DLD1 (cell line): ENCODE measurements around the gene CETN1.

Experiments used
- in situ Hi-C: cut with HindIII; loops from 2 replicates; pipeline ENCODE4 v1.10.0; 2017; ENCODE audit warnings: low sequenced_read_pairs

CETN1 gene

DNA sequence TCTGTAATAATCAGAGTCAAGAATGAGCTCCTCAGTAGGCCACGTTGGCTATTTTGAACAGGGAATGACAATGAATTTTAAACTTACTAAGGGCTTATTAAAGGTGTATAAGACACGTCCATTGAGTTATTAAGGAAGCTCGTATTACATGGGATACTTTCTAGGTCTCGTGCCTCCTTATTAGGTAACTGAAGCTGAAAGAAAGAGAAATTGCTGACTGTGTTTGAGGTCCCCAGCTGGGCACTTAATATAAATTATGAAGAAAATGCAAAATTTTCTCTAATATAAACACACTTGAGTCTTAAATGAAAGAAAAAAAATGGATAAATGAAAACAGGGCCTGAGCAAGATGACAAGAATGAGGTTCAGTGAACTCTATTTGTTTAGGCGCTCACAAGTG lies 38.4 kb downstream of the CETN1 start:
- in situ Hi-C loops, result loop anchor here (5.0 kb wide), 1 partner anchor 214 kb away; no protein-coding TSS in a partner anchor

DNA sequence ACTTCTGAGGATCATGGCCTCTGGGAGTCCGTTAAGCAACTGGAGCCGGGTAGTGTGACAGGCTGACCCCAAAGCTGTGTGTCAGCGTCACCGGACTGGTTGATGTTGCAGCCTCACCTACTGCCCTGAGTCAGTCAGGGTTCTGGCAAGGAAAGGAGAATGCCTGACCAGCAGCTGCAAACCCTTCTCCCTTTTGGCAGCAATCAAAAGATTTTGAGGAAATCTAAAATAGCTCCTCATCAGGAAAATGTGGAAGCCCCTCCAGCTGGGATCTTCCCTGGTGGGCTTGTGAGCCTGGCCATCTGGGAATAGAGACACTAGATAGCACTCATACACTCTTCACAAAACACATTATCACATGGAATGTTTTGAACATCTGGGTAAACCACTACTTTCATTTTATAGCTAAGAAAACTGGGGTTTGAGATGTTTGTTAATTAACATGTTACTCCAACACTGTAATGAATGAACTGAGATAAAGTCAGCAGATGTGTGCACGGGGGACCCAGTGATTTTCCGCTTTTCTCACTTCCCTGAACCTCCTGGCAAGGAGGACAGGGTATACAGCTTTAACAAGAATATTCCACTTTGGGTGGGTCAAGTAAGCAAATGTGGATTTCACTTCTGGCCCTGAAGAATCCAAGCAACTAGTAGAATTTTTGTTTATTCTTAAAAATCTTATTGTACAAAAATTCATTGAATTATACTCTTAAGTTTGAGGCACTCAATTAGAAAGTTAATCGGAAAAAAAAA lies 41.3 kb downstream of the CETN1 start:
- in situ Hi-C loops, result no loop called here

DNA sequence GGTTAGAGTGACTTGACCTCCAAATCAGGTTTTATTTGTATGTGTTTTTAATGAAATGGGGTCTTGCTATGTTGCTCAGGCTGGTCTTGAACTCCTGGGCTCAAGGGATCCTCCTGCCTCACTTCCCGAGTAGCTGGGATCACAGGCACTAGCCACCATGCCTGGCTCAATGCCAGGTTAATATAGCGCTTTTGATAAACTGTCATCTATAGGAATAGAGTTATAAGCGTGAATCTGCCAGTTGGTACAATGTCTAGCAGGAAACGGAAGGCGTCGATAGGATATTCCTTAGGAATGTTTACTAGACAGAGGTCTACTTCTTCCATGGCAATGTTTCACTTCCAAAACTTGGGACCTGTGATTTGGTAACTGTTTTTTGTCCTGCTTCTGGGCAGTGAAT lies 42.1 kb downstream of the CETN1 start:
- in situ Hi-C loops, result no loop called here

DNA sequence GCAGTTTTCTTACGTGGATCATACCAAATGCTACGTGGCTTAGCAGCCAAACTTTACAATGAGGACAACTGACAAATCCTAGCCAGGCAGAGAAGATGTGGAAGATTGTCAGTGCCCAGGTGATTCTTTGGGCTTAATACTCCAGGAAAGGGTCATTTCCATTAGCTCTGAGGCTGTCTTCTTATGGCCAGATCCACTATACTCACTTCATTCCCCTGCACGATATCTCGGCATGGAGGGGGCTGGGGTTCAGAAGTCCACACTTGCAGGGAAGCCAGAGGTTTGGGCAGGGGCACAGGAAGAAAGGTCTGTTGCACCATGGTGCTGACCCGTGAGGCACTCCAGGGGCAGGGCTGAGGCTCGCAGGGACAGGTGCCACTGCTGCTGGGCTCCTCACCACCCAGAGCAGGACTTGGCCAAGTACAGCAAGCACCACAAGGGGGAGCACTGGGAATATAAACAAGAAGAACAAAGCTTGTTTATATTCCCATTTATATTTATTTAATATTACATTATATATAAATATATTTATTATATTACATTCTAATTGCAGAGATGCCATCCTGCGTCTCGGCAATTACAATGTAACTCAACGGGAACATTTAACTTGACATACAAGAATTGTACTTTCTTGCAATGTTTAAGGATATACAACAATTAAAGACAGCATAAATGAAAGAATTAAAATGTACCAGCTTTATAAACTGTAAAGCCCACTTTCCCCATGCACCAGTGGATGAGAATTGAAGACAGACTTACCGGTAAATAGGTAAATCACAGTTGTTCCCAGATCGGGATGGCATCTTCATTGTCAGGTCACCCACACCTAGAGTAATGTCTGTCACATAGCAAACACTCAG lies 43.8 kb downstream of the CETN1 start:
- in situ Hi-C loops, result no loop called here

DNA sequence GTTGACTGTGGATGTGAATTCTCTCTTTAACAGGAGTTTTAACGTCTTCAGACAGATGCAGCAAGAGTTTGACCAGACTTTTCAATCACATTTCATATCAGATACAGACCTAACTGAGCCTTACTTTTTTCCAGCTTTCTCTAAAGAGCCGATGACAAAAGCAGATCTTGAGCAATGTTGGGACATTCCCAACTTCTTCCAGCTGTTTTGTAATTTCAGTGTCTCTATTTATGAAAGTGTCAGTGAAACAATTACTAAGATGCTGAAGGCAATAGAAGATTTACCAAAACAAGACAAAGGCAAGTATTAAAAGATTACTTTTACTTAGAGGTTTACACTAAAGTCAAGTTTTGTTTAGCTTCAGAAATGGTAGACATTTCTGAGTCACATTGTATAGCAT lies 47.1 kb downstream of the CETN1 start:
- in situ Hi-C loops, result no loop called here

DNA sequence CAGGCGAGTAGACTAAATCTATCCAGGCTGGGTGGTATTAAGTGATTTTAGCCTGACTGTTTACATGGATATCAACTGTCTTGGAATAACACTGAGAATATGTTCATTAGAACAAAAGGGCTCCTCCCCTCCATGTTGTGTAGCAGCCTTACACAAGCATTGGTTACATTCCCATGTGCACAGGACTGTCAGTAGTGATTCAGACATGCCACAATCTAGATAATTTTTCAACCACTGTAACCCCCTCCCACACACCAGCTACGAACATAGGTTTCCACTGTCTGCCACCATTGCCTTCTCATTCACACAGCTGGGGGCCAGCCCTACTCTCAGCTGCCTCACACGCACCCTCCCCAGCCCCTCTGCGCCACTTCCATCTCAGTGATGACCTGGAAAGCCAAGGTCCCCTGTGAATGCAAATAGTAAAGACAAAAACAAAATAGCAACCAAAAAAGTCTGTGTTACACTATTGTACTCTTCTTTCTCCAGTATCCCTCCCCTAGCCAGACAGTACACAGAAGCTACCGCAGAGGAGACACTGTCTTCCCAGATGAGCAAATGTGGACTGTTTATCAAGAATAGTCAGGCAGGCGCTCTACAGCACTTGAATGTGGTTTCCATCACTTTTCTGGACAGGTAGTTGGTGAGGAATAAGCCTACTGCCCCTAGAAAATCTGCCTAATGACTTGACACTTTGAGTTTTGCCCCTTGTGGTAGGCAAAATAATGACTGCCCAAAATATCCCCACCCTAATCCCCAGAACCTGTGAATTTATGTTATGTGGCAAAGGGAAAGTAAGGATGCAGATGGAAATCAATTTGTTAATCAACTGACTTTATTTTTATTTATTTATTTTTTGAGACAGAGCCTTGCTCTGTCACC lies 49.3 kb downstream of the CETN1 start:
- in situ Hi-C loops, result no loop called here

DNA sequence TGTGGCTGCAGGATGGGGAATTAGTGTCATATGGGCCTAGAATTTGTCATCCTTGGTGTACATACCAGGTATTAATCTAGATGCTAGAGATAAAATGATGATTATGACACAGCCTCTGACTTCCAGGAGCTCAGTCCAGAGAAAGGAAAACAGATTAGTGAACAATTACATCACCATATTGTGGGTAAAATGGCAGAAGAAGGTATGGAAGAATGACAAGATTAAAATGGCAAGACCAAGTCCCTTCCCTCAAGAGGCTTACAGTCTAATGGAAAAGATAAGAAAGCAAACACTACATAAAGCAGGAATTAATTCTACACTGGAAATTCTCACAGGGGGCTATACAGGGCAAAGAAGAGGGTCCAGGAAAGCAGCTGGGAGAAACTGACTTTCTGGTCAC lies 51.4 kb downstream of the CETN1 start:
- in situ Hi-C loops, result no loop called here
